SKM-1 (cell line): ENCODE measurements around the gene ALG3.

Experiments
- DNase-seq: peaks from one replicate; lab custom pipeline; 2025; ENCODE audit not compliant: unreplicated experiment; lab: John Stamatoyannopoulos, UW

Gene ALG3

GRCh38 chr3:184236033-184236410 lies 12.7 kb downstream of the ALG3 start:
- no peak for DNase-seq

- no peak for DNase-seq
Measured at GRCh38 chr3:184235381-184236032, 13.3 kb downstream of the ALG3 start.

GRCh38 chr3:184234671-184235380 lies 13.9 kb downstream of the ALG3 start:
- DNase-seq, result no peak

GRCh38 chr3:184234224-184234623 lies 14.5 kb downstream of the ALG3 start:
- DNase-seq, result no peak

- DNase-seq, result no peak
Measured at GRCh38 chr3:184233127-184233843, 15.5 kb downstream of the ALG3 start.

GRCh38 chr3:184231671-184232070 lies 17.1 kb downstream of the ALG3 start:
- DNase-seq, result no peak

GRCh38 chr3:184230603-184231528 lies 17.9 kb downstream of the ALG3 start:
- DNase-seq, result no peak

GRCh38 chr3:184230081-184230602 lies 18.6 kb downstream of the ALG3 start:
- DNase-seq, result no peak

- no peak for DNase-seq
Measured at GRCh38 chr3:184229394-184230080, 19.2 kb downstream of the ALG3 start, which contains the start of gene VWA5B2. Gene VWA5B2, plus strand, starts transcription at chr3:184229585. Its CDS starts 944 bp downstream, at chr3:184230529.

GRCh38 chr3:184228376-184229137 lies 20.2 kb downstream of the ALG3 start:
- no peak for DNase-seq

- no peak for DNase-seq
Measured at GRCh38 chr3:184227481-184227935, 21.3 kb downstream of the ALG3 start.

GRCh38 chr3:184223946-184224345 lies 24.8 kb downstream of the ALG3 start:
- no peak for DNase-seq

- no peak for DNase-seq
Measured at GRCh38 chr3:184222521-184222920, 26.2 kb downstream of the ALG3 start.

GRCh38 chr3:184218814-184219213 lies 29.9 kb downstream of the ALG3 start:
- no peak for DNase-seq

GRCh38 chr3:184211718-184212117 lies 37.0 kb downstream of the ALG3 start:
- DNase-seq, result no peak

GRCh38 chr3:184211297-184211696 lies 37.5 kb downstream of the ALG3 start:
- DNase-seq, result no peak

- DNase-seq, result no peak
Measured at GRCh38 chr3:184209146-184209923, 39.4 kb downstream of the ALG3 start.

GRCh38 chr3:184203526-184203925 lies 45.2 kb downstream of the ALG3 start:
- no peak for DNase-seq

GRCh38 chr3:184200825-184201224 lies 47.9 kb downstream of the ALG3 start:
- no peak for DNase-seq
